Small intestine (tissue), 7 donors: ENCODE results near the gene TUSC2. TPM values are rescaled to one million over a fixed set of nuclear protein-coding genes. Genes with fewer than 3 reads are reported as not detected.

Source experiments
- DNase-seq, 2 donors: peaks; one replicate each; pipeline versions ENCODE4 v3.0.0 to v3.0.0-alpha.2; 2013
- FAIRE-seq: peaks from 2 replicates; lab custom pipeline; 2012; peaks lifted over from hg19 to GRCh38; lab: Jason Lieb, UNC
- H3K27ac ChIP-seq, 3 donors: one replicate each; pipeline ENCODE4 v1.5.1; 2013; ENCODE audit warnings: low read length in 2 of 3, mild to moderate bottlenecking in 2 of 3, control low read depth in 1 of 3, inconsistent platforms in 1 of 3, low read depth in 1 of 3, moderate library complexity in 1 of 3
- H3K27me3 ChIP-seq, 3 donors: one replicate each; pipeline ENCODE4 v1.6.1; 2013; ENCODE audit warnings: low read length in 3 of 3, inconsistent platforms in 1 of 3; ENCODE audit not compliant: control insufficient read depth in 3 of 3, insufficient read depth in 3 of 3
- H3K36me3 ChIP-seq, 3 donors: one replicate each; pipeline ENCODE4 v1.6.1; 2013; ENCODE audit warnings: low read length in 3 of 3, inconsistent platforms in 1 of 3, low read depth in 1 of 3, mild to moderate bottlenecking in 1 of 3, moderate library complexity in 1 of 3; ENCODE audit not compliant: control insufficient read depth in 3 of 3, insufficient read depth in 2 of 3
- H3K4me1 ChIP-seq, 3 donors: one replicate each; pipeline ENCODE4 v1.6.1; 2013; ENCODE audit warnings: low read length in 2 of 3, inconsistent platforms in 1 of 3, low read depth in 1 of 3, mild to moderate bottlenecking in 1 of 3, moderate library complexity in 1 of 3; ENCODE audit not compliant: control insufficient read depth in 3 of 3, insufficient read depth in 2 of 3
- H3K4me3 ChIP-seq, 3 donors: one replicate each; pipeline ENCODE4 v1.5.1; 2013; ENCODE audit warnings: low read length in 3 of 3, control low read depth in 1 of 3, inconsistent platforms in 1 of 3, low read depth in 1 of 3, mild to moderate bottlenecking in 1 of 3, moderate library complexity in 1 of 3
- H3K9me3 ChIP-seq, 2 donors: one replicate each; pipeline ENCODE4 v1.6.1; 2013; ENCODE audit warnings: low read depth in 1 of 2, low read length in 1 of 2; ENCODE audit not compliant: control insufficient read depth in 2 of 2, insufficient read depth in 1 of 2
- WGBS, 3 donors: extraction: QIAGEN DNeasy Blood & Tissue Kit; methylation state at CpG; one replicate each; pipeline ENCODE4 v1.1.7; 2013; 5-methylcytosine and 5-hydroxymethylcytosine counted together
- polyA plus RNA-seq, 4 donors: library from polyadenylated mRNA; stranded (reverse) in 3 of 4; unstranded in 1 of 4; fragments of 200-250 nt in 3 of 4; fragments of 120-200 nt in 1 of 4; gene quantifications; one replicate each; pipeline versions ENCODE4 v1.2.1 to v1.2.3, GENCODE V29; 2013
- donor health status: healthy with polysubstance abuse.
- donor health status: control.
- donor health status: control.
- donor health status: Bipolar disorder and iron deficiency.
- donor health status: healthy.

The TUSC2 gene
- polyA plus RNA-seq, 4 donors: 26.8 to 46.2 (median 30.6) TPM

- peak overlapping the region; percentile 62 to 83 (median 67) for H3K4me3 ChIP-seq
- no peaks in the 10 kb centered on the region for H3K27me3 ChIP-seq
- WGBS, 3 donors: 12 to 47% (median 24%) methylated on average over 24 of the region's 24 CpGs
- peaks cover 9 to 51% (median 9%) of the 10 kb centered on the region in 3 donors for H3K36me3 ChIP-seq
- H3K9me3 ChIP-seq: no peaks in the 10 kb centered on the region
- peaks cover 11 to 35% (median 18%) of the 10 kb centered on the region in 3 donors for H3K4me1 ChIP-seq
- no peak for DNase-seq
- no peak for FAIRE-seq
- peak overlapping the region; percentile 60 to 95 (median 84) for H3K27ac ChIP-seq
Observed at GRCh38 chr3:50358355-50358910, 30.4 kb upstream of the TUSC2 start.

GRCh38 chr3:50357481-50357880 is 29.5 kb upstream of the TUSC2 start:
- no peaks in the 10 kb centered on the region for H3K27me3 ChIP-seq
- H3K4me3 ChIP-seq: peak overlapping the region in 2 of 3 donors; percentile 62 to 83
- no peaks in the 10 kb centered on the region for H3K9me3 ChIP-seq
- 29 to 56% (median 41%) methylated on average over 1 of the region's 1 CpG for WGBS, 3 donors
- peaks cover 11 to 35% (median 18%) of the 10 kb centered on the region in 3 donors for H3K4me1 ChIP-seq
- no peak for DNase-seq
- peaks cover 9 to 57% (median 11%) of the 10 kb centered on the region in 3 donors for H3K36me3 ChIP-seq
- FAIRE-seq: no peak
- peak overlapping the region in 2 of 3 donors; percentile 38 to 75 for H3K27ac ChIP-seq

GRCh38 chr3:50356553-50356952 is 28.5 kb upstream of the TUSC2 start:
- Histone ChIP-seq H3K4me3 (peak overlapping the region in 2 of 3 donors; percentile 62 to 83), H3K27me3 (no peaks in the 10 kb centered on the region), H3K4me1 (peaks cover 11 to 37% (median 18%) of the 10 kb centered on the region in 3 donors), H3K9me3 (no peaks in the 10 kb centered on the region), H3K27ac (peak overlapping the region; percentile 38 to 81 (median 75)), H3K36me3 (peaks cover 9 to 65% (median 11%) of the 10 kb centered on the region in 3 donors)
- 24 to 41% (median 28%) methylated on average over 5 of the region's 5 CpGs for WGBS, 3 donors
- FAIRE-seq (no peak), DNase-seq (peak; percentile 88 to 95)

GRCh38 chr3:50355829-50356552 is 28.0 kb upstream of the TUSC2 start:
- FAIRE-seq (no peak), DNase-seq (no peak)
- H3K4me3 ChIP-seq: peak overlapping the region in 2 of 3 donors; percentile 27 to 62
- H3K9me3 ChIP-seq: no peaks in the 10 kb centered on the region
- H3K27ac ChIP-seq: peak overlapping the region in 2 of 3 donors; percentile 25 to 38
- H3K36me3 ChIP-seq: peaks cover 9 to 68% (median 11%) of the 10 kb centered on the region in 3 donors
- 40 to 57% (median 46%) methylated on average over 5 of the region's 5 CpGs for WGBS, 3 donors
- no peaks in the 10 kb centered on the region for H3K27me3 ChIP-seq
- peaks cover 11 to 42% (median 18%) of the 10 kb centered on the region in 3 donors for H3K4me1 ChIP-seq

GRCh38 chr3:50354850-50355249 is 26.8 kb upstream of the TUSC2 start:
- 87 to 92% (median 89%) methylated on average over 6 to 7 of the region's 7 CpGs for WGBS, 3 donors
- no peaks in the 10 kb centered on the region for H3K9me3 ChIP-seq
- no peak overlapping the region for H3K4me3 ChIP-seq
- peaks cover 11 to 50% (median 20%) of the 10 kb centered on the region in 3 donors for H3K4me1 ChIP-seq
- FAIRE-seq (no peak), DNase-seq (no peak)
- H3K36me3 ChIP-seq: peaks cover 9 to 68% (median 11%) of the 10 kb centered on the region in 3 donors
- H3K27me3 ChIP-seq: no peaks in the 10 kb centered on the region
- no peak overlapping the region for H3K27ac ChIP-seq

- Histone ChIP-seq H3K27ac (no peak overlapping the region), H3K36me3 (peaks cover 9 to 71% (median 11%) of the 10 kb centered on the region in 3 donors), H3K9me3 (no peaks in the 10 kb centered on the region), H3K27me3 (no peaks in the 10 kb centered on the region), H3K4me3 (no peak overlapping the region), H3K4me1 (peaks cover 12 to 56% (median 26%) of the 10 kb centered on the region in 3 donors)
- no peak for FAIRE-seq
- DNase-seq: no peak
- WGBS, 3 donors: 80 to 86% (median 84%) methylated on average over 5 of the region's 5 CpGs
Observed at GRCh38 chr3:50354186-50354764, 26.3 kb upstream of the TUSC2 start.

- Histone ChIP-seq H3K27me3 (no peaks in the 10 kb centered on the region), H3K4me3 (no peak overlapping the region), H3K27ac (peak overlapping the region in 1 of 3 donors; percentile 4), H3K9me3 (no peaks in the 10 kb centered on the region), H3K36me3 (peaks cover 9 to 78% (median 11%) of the 10 kb centered on the region in 3 donors), H3K4me1 (peaks cover 12 to 53% (median 28%) of the 10 kb centered on the region in 3 donors)
- WGBS, 3 donors: 87 to 92% (median 92%) methylated on average over 12 of the region's 12 CpGs
- no peak for DNase-seq
- no peak for FAIRE-seq
Observed at GRCh38 chr3:50353245-50354004, 25.4 kb upstream of the TUSC2 start.

- Histone ChIP-seq H3K36me3 (peaks cover 9 to 78% (median 12%) of the 10 kb centered on the region in 3 donors), H3K9me3 (no peaks in the 10 kb centered on the region), H3K27ac (peak overlapping the region in 1 of 3 donors; percentile 4), H3K27me3 (no peaks in the 10 kb centered on the region), H3K4me1 (peaks cover 12 to 46% (median 21%) of the 10 kb centered on the region in 3 donors), H3K4me3 (no peak overlapping the region)
- WGBS, 3 donors: 9 to 30% (median 26%) methylated on average over 2 of the region's 2 CpGs
- no peak for FAIRE-seq
- peak in 1 of 2 donors; percentile 51 for DNase-seq
Observed at GRCh38 chr3:50352781-50353180, 24.8 kb upstream of the TUSC2 start.
